ENCODE results near the gene FGFBP1. TPM values are rescaled to one million over a fixed set of nuclear protein-coding genes. Genes with fewer than 3 reads are reported as not detected.

The FGFBP1 gene
- total RNA-seq, 1 donor from 2014 or later, result 10.6 TPM

Other genes starting within 250 kb of the FGFBP1 start
- gene BST1, start 235.7 kb downstream of the FGFBP1 start, total RNA-seq (ENCODE audit: insufficient read depth, low replicate concordance), result 39.0 TPM
- gene CD38, start 160.4 kb downstream of the FGFBP1 start, total RNA-seq (ENCODE audit: insufficient read depth, low replicate concordance), result 9.6 TPM
- gene FGFBP2, start 24.4 kb upstream of the FGFBP1 start, total RNA-seq (ENCODE audit: insufficient read depth, low replicate concordance), result 6.3 TPM
- 4.1 TPM for gene PROM1, start 145.3 kb upstream of the FGFBP1 start, total RNA-seq (ENCODE audit: insufficient read depth, low replicate concordance)

Measured in umbilical cord (tissue), 1 donor.